Lower leg skin (tissue), 3 donors: ENCODE measurements around the gene SH3GLB2.

Experiments used
- CTCF ChIP-seq, 3 donors: fragments of 450-650 bp; IDR thresholded peaks; one replicate each; pipeline ENCODE4 v1.5.1; 2016; ENCODE audit warnings: antibody characterized with exemption in 3 of 3, mild to moderate bottlenecking in 3 of 3, moderate library complexity in 2 of 3
- POLR2A ChIP-seq, 2 donors: fragments of 450-650 bp; IDR thresholded peaks; one replicate each; pipeline ENCODE4 v1.6.1; 2016 to 2017; ENCODE audit warnings: antibody characterized with exemption in 2 of 2, mild to moderate bottlenecking in 1 of 2, moderate library complexity in 1 of 2

GRCh38 chr9:129022037-129022436 lies 6.1 kb downstream of the SH3GLB2 start:
- no peak for TF ChIP-seq CTCF (IDR thresholded peaks at IDR 0.05)
- TF ChIP-seq POLR2A (IDR thresholded peaks at IDR 0.05), result no peak
